Right lobe of liver (tissue), 4 donors: ENCODE measurements around the gene PLGRKT.

Source experiments
- CTCF ChIP-seq, 4 donors: fragments of 200-600 bp in 3 of 4; fragments of 450-650 bp in 1 of 4; IDR thresholded peaks; one replicate each; pipeline versions ENCODE4 v1.5.1 to v1.8.0; 2016 to 2022; ENCODE audit warnings: antibody characterized with exemption in 4 of 4, mild to moderate bottlenecking in 2 of 4
- POLR2A ChIP-seq: fragments of 450-650 bp; IDR thresholded peaks from one replicate; pipeline ENCODE4 v1.6.1; 2017; ENCODE audit warnings: antibody characterized with exemption, mild to moderate bottlenecking
- donor health status: DM: no; HTN: no; CAD: no.
- donor health status: DM: no; HTN: no; CAD: no.
- donor health status: DM: no; HTN: yes; CAD: no.

- TF ChIP-seq CTCF (IDR thresholded peaks at IDR 0.05) = no peak
- TF ChIP-seq POLR2A = no peak
These were observed 14.5 kb upstream of the PLGRKT start for GRCh38 chr9:5452286-5452609.
